Mesothelial cell of epicardium (in vitro differentiated cells): ENCODE results near the gene STK4. TPM values are rescaled to one million over a fixed set of nuclear protein-coding genes. Genes with fewer than 3 reads are reported as not detected.

Source experiments
- DNase-seq, 2 experiments: peaks; one replicate each; pipeline ENCODE4 v3.0.0; 2021; ENCODE audit warnings: low spot score in 2 of 2; ENCODE audit not compliant: unreplicated experiment in 2 of 2
- H3K27ac Mint-ChIP-seq: 2 replicates; pipeline ENCODE4 v1.8.0; 2021; ENCODE audit warnings: mixed read lengths
- H3K27me3 Mint-ChIP-seq: 2 replicates; pipeline ENCODE4 v1.8.0; 2021; ENCODE audit warnings: low read depth, mixed read lengths
- H3K36me3 Mint-ChIP-seq: 2 replicates; pipeline ENCODE4 v1.8.0; 2021; ENCODE audit warnings: mixed read lengths
- H3K4me1 Mint-ChIP-seq: 2 replicates; pipeline ENCODE4 v1.8.0; 2021; ENCODE audit warnings: mixed read lengths
- H3K4me3 Mint-ChIP-seq: 2 replicates; pipeline ENCODE4 v1.8.0; 2021; ENCODE audit warnings: mild to moderate bottlenecking, moderate library complexity, mixed read lengths
- H3K9me3 Mint-ChIP-seq: 2 replicates; pipeline ENCODE4 v1.8.0; 2021; ENCODE audit warnings: mixed read lengths
- CTCF ChIP-seq: fragments of 200-600 bp; sonication (generic); IDR thresholded peaks from one replicate; pipeline ENCODE4 v1.5.0; 2021; ENCODE audit warnings: antibody characterized with exemption; ENCODE audit not compliant: unreplicated experiment
- total RNA-seq: library from RNA; stranded (reverse); gene quantifications from 3 replicates; pipeline ENCODE4 v1.2.1, GENCODE V29; 2021

Gene STK4
- total RNA-seq, 1 donor from 2014 or later = 29.9 TPM

- TF ChIP-seq CTCF = no peak
- Mint-ChIP-seq H3K36me3 (peaks cover 21% of the 10 kb centered on the region), H3K27me3 (no peaks in the 10 kb centered on the region), H3K4me1 (no peaks in the 10 kb centered on the region), H3K4me3 (no peak overlapping the region), H3K27ac (no peak overlapping the region), H3K9me3 (no peaks in the 10 kb centered on the region)
- no peak for DNase-seq
These were observed 44.9 kb upstream of the STK4 start for GRCh38 chr20:44921447-44921846.

DNA sequence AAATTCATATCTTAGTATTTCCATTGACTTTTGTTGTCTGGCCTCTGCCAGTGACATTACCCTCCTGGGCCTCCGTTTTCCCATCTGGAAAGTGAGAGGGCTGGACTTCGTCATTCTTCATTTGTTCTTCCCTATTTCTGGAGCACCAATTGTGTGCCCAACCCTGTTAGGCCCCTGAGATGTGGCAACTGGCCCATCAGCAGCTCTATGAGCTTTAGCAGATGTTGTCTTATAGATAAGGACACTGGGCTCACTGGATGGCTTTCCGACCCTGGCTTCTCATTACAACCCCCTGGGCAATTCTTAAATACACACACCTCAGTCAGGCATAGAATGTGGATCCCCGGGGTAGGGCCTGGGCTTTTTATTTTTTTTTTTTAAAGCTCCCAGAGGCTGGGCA lies 41.8 kb upstream of the STK4 start:
- Mint-ChIP-seq H3K36me3 (peaks cover 13% of the 10 kb centered on the region), H3K4me3 (no peak overlapping the region), H3K4me1 (no peaks in the 10 kb centered on the region), H3K9me3 (no peaks in the 10 kb centered on the region), H3K27ac (no peak overlapping the region), H3K27me3 (no peaks in the 10 kb centered on the region)
- no peak for DNase-seq
- TF ChIP-seq CTCF = no peak

- no peaks in the 10 kb centered on the region for H3K9me3 Mint-ChIP-seq
- no peak for TF ChIP-seq CTCF
These were observed 37.7 kb upstream of the STK4 start for GRCh38 chr20:44928595-44928994.

DNA sequence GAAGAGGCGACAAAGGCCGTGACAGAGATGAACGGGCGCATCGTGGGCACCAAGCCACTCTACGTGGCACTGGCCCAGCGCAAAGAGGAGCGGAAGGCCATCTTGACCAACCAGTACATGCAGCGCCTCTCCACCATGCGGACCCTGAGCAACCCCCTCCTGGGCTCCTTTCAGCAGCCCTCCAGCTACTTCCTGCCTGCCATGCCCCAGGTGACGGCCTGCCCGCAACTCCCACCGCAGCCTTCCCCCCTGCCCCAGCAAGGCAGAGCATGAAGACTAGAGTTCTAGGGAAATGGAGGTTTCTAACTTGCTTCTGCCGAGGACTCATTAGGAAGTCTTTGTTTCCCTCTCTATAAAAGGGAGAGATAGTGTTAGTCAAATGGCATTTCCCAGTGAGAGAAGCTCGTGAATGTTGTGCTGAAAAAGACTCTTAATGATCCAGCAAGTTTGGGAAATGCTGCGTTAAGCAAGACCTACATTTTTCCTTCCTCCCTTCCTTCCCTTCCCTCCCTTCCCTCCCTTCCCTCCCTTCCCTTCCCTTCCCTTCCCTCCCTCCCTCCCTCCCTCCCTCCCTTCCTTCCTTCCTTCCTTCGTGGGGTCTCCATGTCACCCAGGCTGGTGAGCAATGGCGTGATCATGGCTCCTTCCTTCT lies 35.7 kb upstream of the STK4 start:
- H3K27me3 Mint-ChIP-seq = no peaks in the 10 kb centered on the region
- H3K9me3 Mint-ChIP-seq = no peaks in the 10 kb centered on the region
- no peak overlapping the region for H3K27ac Mint-ChIP-seq
- H3K4me1 Mint-ChIP-seq = no peaks in the 10 kb centered on the region
- H3K36me3 Mint-ChIP-seq = peaks cover 10% of the 10 kb centered on the region
- no peak overlapping the region for H3K4me3 Mint-ChIP-seq
- DNase-seq = no peak
- TF ChIP-seq CTCF = no peak

More at GRCh38 chr20:44928595-44928994, 37.7 kb upstream of the STK4 start:
- no peak for DNase-seq
- Mint-ChIP-seq H3K4me3 (no peak overlapping the region), H3K36me3 (peaks cover 12% of the 10 kb centered on the region), H3K27me3 (no peaks in the 10 kb centered on the region), H3K4me1 (no peaks in the 10 kb centered on the region), H3K27ac (no peak overlapping the region)

DNA sequence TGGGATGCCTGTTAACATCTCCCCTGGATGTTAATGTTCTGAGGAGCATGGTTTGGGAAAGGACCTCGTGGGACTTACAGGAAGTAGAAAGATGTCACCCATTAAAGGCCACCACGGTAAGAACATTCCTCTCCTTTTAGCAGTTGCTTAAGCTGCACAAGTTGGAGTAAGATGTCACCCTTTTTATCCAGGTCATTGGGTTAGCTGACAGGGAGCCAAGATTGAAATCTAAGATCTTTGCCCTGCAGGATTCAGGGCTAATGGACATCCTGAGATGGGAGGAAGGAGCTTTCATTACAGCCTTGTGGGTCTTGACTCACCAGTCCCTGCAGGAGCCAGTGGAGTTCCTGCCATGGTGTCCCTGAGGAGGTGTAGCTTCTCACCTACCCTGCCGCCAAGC lies 34.4 kb upstream of the STK4 start:
- Mint-ChIP-seq H3K27ac (no peak overlapping the region), H3K4me1 (no peaks in the 10 kb centered on the region), H3K4me3 (no peak overlapping the region), H3K27me3 (no peaks in the 10 kb centered on the region), H3K36me3 (peaks cover 10% of the 10 kb centered on the region), H3K9me3 (no peaks in the 10 kb centered on the region)
- DNase-seq = no peak
- no peak for TF ChIP-seq CTCF

- Mint-ChIP-seq H3K27ac (no peak overlapping the region), H3K36me3 (peaks cover 10% of the 10 kb centered on the region), H3K4me3 (no peak overlapping the region), H3K4me1 (no peaks in the 10 kb centered on the region), H3K9me3 (no peaks in the 10 kb centered on the region), H3K27me3 (no peaks in the 10 kb centered on the region)
- DNase-seq = no peak
- TF ChIP-seq CTCF = no peak
These were observed 33.4 kb upstream of the STK4 start for GRCh38 chr20:44932916-44933315.
